ENCODE results near the gene SASH1.

The SASH1 gene

DNA sequence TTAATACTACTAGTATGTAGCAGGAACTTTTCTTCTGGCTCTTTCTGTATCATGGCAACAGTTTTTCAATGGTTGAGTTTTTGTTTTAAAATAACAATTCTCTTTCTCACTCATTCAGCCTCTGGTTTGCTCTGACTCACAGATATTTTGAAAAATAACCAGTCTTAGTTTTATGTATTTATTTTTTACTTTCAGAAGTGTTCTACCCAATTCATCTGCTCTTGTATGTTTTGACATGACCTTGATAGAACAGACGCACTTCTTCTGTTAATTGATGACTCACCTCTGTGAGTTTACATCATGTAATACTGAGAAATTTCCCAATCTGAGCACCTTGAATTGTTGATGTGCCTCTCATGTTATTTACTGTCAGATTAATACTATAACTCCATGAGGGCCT, 178.9 kb downstream of the SASH1 start:
- no peak overlapping the region for H3K23ac ChIP-seq (ENCODE audit: low read depth, low read length, poor library complexity)
- H2AFZ ChIP-seq (ENCODE audit: low read length): no peak overlapping the region
- no peaks in the 10 kb centered on the region for H3K27me3 ChIP-seq (ENCODE audit: control insufficient read depth in 3 of 3, insufficient read depth in 3 of 3, low read depth in 1 of 3, low read length in 3 of 3)
- H2AK5ac ChIP-seq (ENCODE audit: low read depth, low read length): no peak overlapping the region
- no peak overlapping the region for H2BK5ac ChIP-seq (ENCODE audit: low read length)
- H2BK15ac ChIP-seq (ENCODE audit: low read length): no peak overlapping the region
- WGBS, 2 donors (ENCODE audit: extremely low coverage in 2 of 2, insufficient read length in 2 of 2, insufficient replicate concordance in 1 of 2): no CpG with 5 or more reads among the region's 1 CpG
- peaks cover 2 to 18% of the 10 kb centered on the region in 2 donors for H3K9me3 ChIP-seq (replicated peaks in 1 of 2; ENCODE audit: control insufficient read depth in 2 of 2, insufficient read depth in 1 of 2, low read depth in 1 of 2, low read length in 2 of 2)
- no peak overlapping the region for H3K9ac ChIP-seq (ENCODE audit: low read depth, low read length, poor library complexity)
- H2BK12ac ChIP-seq (ENCODE audit: low read length): no peak overlapping the region
- H4K91ac ChIP-seq (ENCODE audit: low read depth, low read length, poor library complexity): no peak overlapping the region
- H4K8ac ChIP-seq (ENCODE audit: low read depth, low read length): no peak overlapping the region
- H3K4me2 ChIP-seq (ENCODE audit: insufficient read depth, low read length, poor library complexity, severe bottlenecking): no peak overlapping the region
- H3K4me1 ChIP-seq (ENCODE audit: control insufficient read depth in 2 of 2, insufficient read depth in 1 of 2, low read depth in 1 of 2, low read length in 2 of 2): peaks cover 0 to 19% of the 10 kb centered on the region in 2 donors
- H3K4ac ChIP-seq (ENCODE audit: low read length): no peak overlapping the region
- H2BK120ac ChIP-seq (ENCODE audit: low read depth, low read length): no peak overlapping the region
- no peak overlapping the region for H3K4me3 ChIP-seq (ENCODE audit: low read length in 2 of 2)
- no peak overlapping the region for H3K18ac ChIP-seq (ENCODE audit: low read length)
- no peak overlapping the region for H3K27ac ChIP-seq (replicated peaks; ENCODE audit: low read length)
- no peak overlapping the region for H3K14ac ChIP-seq (ENCODE audit: low read length)
- H3K36me3 ChIP-seq (replicated peaks in 1 of 2; ENCODE audit: control insufficient read depth in 2 of 2, insufficient read depth in 2 of 2, low read length in 2 of 2): peaks cover 17 to 42% of the 10 kb centered on the region in 2 donors
- no peaks in the 10 kb centered on the region for H3K79me1 ChIP-seq (ENCODE audit: low read depth, low read length)
- DNase-seq (ENCODE audit: low spot score): no peak

- DNase-seq (ENCODE audit: low spot score): no peak
- Histone ChIP-seq H3K9ac (ENCODE audit: low read depth, low read length, poor library complexity) (no peak overlapping the region), H3K4me2 (ENCODE audit: insufficient read depth, low read length, poor library complexity, severe bottlenecking) (no peak overlapping the region), H3K18ac (ENCODE audit: low read length) (no peak overlapping the region), H3K36me3 (replicated peaks in 1 of 2; ENCODE audit: control insufficient read depth in 2 of 2, insufficient read depth in 2 of 2, low read length in 2 of 2) (peaks cover 19 to 47% of the 10 kb centered on the region in 2 donors), H2BK15ac (ENCODE audit: low read length) (no peak overlapping the region), H2AK5ac (ENCODE audit: low read depth, low read length) (no peak overlapping the region), H3K23ac (ENCODE audit: low read depth, low read length, poor library complexity) (no peak overlapping the region), H3K27ac (replicated peaks; ENCODE audit: low read length) (no peak overlapping the region), H3K9me3 (replicated peaks in 1 of 2; ENCODE audit: control insufficient read depth in 2 of 2, insufficient read depth in 1 of 2, low read depth in 1 of 2, low read length in 2 of 2) (peaks cover 2 to 18% of the 10 kb centered on the region in 2 donors), H2BK5ac (ENCODE audit: low read length) (no peak overlapping the region), H4K8ac (ENCODE audit: low read depth, low read length) (no peak overlapping the region), H3K79me1 (ENCODE audit: low read depth, low read length) (no peaks in the 10 kb centered on the region), H3K4ac (ENCODE audit: low read length) (no peak overlapping the region), H3K14ac (ENCODE audit: low read length) (no peak overlapping the region), H2AFZ (ENCODE audit: low read length) (no peak overlapping the region), H2BK120ac (ENCODE audit: low read depth, low read length) (no peak overlapping the region), H3K27me3 (ENCODE audit: control insufficient read depth in 3 of 3, insufficient read depth in 3 of 3, low read depth in 1 of 3, low read length in 3 of 3) (no peaks in the 10 kb centered on the region), H2BK12ac (ENCODE audit: low read length) (no peak overlapping the region), H3K4me1 (ENCODE audit: control insufficient read depth in 2 of 2, insufficient read depth in 1 of 2, low read depth in 1 of 2, low read length in 2 of 2) (peaks cover 0 to 19% of the 10 kb centered on the region in 2 donors), H3K4me3 (ENCODE audit: low read length in 2 of 2) (no peak overlapping the region), H4K91ac (ENCODE audit: low read depth, low read length, poor library complexity) (no peak overlapping the region)
- WGBS, 2 donors (ENCODE audit: extremely low coverage in 2 of 2, insufficient read length in 2 of 2, insufficient replicate concordance in 1 of 2): no CpG with 5 or more reads among the region's 2 CpGs
These were observed 180.4 kb downstream of the SASH1 start for GRCh38 chr6:148523048-148523447.

- H3K27me3 ChIP-seq (ENCODE audit: control insufficient read depth in 3 of 3, insufficient read depth in 3 of 3, low read depth in 1 of 3, low read length in 3 of 3): no peaks in the 10 kb centered on the region
- peaks cover 1 to 19% of the 10 kb centered on the region in 2 donors for H3K4me1 ChIP-seq (ENCODE audit: control insufficient read depth in 2 of 2, insufficient read depth in 1 of 2, low read depth in 1 of 2, low read length in 2 of 2)
- no peak overlapping the region for H3K27ac ChIP-seq (replicated peaks; ENCODE audit: low read length)
- no peak overlapping the region for H3K4me2 ChIP-seq (ENCODE audit: insufficient read depth, low read length, poor library complexity, severe bottlenecking)
- no peak overlapping the region for H3K4me3 ChIP-seq (ENCODE audit: low read length in 2 of 2)
- no peak for DNase-seq (ENCODE audit: low spot score)
- WGBS, 2 donors (ENCODE audit: extremely low coverage in 2 of 2, insufficient read length in 2 of 2, insufficient replicate concordance in 1 of 2): no CpG with 5 or more reads among the region's 4 CpGs
- no peak overlapping the region for H3K4ac ChIP-seq (ENCODE audit: low read length)
- H2BK12ac ChIP-seq (ENCODE audit: low read length): no peak overlapping the region
- H2AK5ac ChIP-seq (ENCODE audit: low read depth, low read length): no peak overlapping the region
- H3K79me1 ChIP-seq (ENCODE audit: low read depth, low read length): no peaks in the 10 kb centered on the region
- H4K91ac ChIP-seq (ENCODE audit: low read depth, low read length, poor library complexity): no peak overlapping the region
- H3K14ac ChIP-seq (ENCODE audit: low read length): no peak overlapping the region
- H3K9me3 ChIP-seq (replicated peaks in 1 of 2; ENCODE audit: control insufficient read depth in 2 of 2, insufficient read depth in 1 of 2, low read depth in 1 of 2, low read length in 2 of 2): peaks cover 5 to 22% of the 10 kb centered on the region in 2 donors
- no peak overlapping the region for H4K8ac ChIP-seq (ENCODE audit: low read depth, low read length)
- H2BK15ac ChIP-seq (ENCODE audit: low read length): no peak overlapping the region
- H3K9ac ChIP-seq (ENCODE audit: low read depth, low read length, poor library complexity): no peak overlapping the region
- H2AFZ ChIP-seq (ENCODE audit: low read length): no peak overlapping the region
- peaks cover 21 to 52% of the 10 kb centered on the region in 2 donors for H3K36me3 ChIP-seq (replicated peaks in 1 of 2; ENCODE audit: control insufficient read depth in 2 of 2, insufficient read depth in 2 of 2, low read length in 2 of 2)
- no peak overlapping the region for H2BK120ac ChIP-seq (ENCODE audit: low read depth, low read length)
- H2BK5ac ChIP-seq (ENCODE audit: low read length): no peak overlapping the region
- no peak overlapping the region for H3K23ac ChIP-seq (ENCODE audit: low read depth, low read length, poor library complexity)
- H3K18ac ChIP-seq (ENCODE audit: low read length): no peak overlapping the region
These were observed 180.9 kb downstream of the SASH1 start for GRCh38 chr6:148523551-148523950.

GRCh38 chr6:148524471-148524882, 181.8 kb downstream of the SASH1 start:
- Histone ChIP-seq H3K4ac (ENCODE audit: low read length) (no peak overlapping the region), H3K23ac (ENCODE audit: low read depth, low read length, poor library complexity) (no peak overlapping the region), H2BK12ac (ENCODE audit: low read length) (no peak overlapping the region), H3K14ac (ENCODE audit: low read length) (no peak overlapping the region), H2AFZ (ENCODE audit: low read length) (no peak overlapping the region), H3K18ac (ENCODE audit: low read length) (no peak overlapping the region), H4K8ac (ENCODE audit: low read depth, low read length) (no peak overlapping the region), H3K9me3 (replicated peaks in 1 of 2; ENCODE audit: control insufficient read depth in 2 of 2, insufficient read depth in 1 of 2, low read depth in 1 of 2, low read length in 2 of 2) (peaks cover 5 to 23% of the 10 kb centered on the region in 2 donors), H3K4me2 (ENCODE audit: insufficient read depth, low read length, poor library complexity, severe bottlenecking) (no peak overlapping the region), H2BK120ac (ENCODE audit: low read depth, low read length) (no peak overlapping the region), H3K27ac (replicated peaks; ENCODE audit: low read length) (no peak overlapping the region), H2BK5ac (ENCODE audit: low read length) (no peak overlapping the region), H3K4me1 (ENCODE audit: control insufficient read depth in 2 of 2, insufficient read depth in 1 of 2, low read depth in 1 of 2, low read length in 2 of 2) (peaks cover 1 to 19% of the 10 kb centered on the region in 2 donors), H3K27me3 (ENCODE audit: control insufficient read depth in 3 of 3, insufficient read depth in 3 of 3, low read depth in 1 of 3, low read length in 3 of 3) (no peaks in the 10 kb centered on the region), H3K4me3 (ENCODE audit: low read length in 2 of 2) (no peak overlapping the region), H2AK5ac (ENCODE audit: low read depth, low read length) (no peak overlapping the region), H3K36me3 (replicated peaks in 1 of 2; ENCODE audit: control insufficient read depth in 2 of 2, insufficient read depth in 2 of 2, low read length in 2 of 2) (peaks cover 23 to 44% of the 10 kb centered on the region in 2 donors), H3K79me1 (ENCODE audit: low read depth, low read length) (no peaks in the 10 kb centered on the region), H2BK15ac (ENCODE audit: low read length) (no peak overlapping the region), H4K91ac (ENCODE audit: low read depth, low read length, poor library complexity) (no peak overlapping the region), H3K9ac (ENCODE audit: low read depth, low read length, poor library complexity) (no peak overlapping the region)
- WGBS, 2 donors (ENCODE audit: extremely low coverage in 2 of 2, insufficient read length in 2 of 2, insufficient replicate concordance in 1 of 2): no CpG with 5 or more reads among the region's 7 CpGs
- DNase-seq (ENCODE audit: low spot score): no peak
